Measurements from ENCODE around the gene SLC1A2.

SLC1A2 gene

GRCh38 chr11:35323076-35323868, 96.1 kb downstream of the SLC1A2 start:
- H3K4me3 ChIP-seq (ENCODE audit: low read depth, low read length): no peak overlapping the region
- TF ChIP-seq CTCF (IDR thresholded peaks at IDR 0.05; ENCODE audit: borderline replicate concordance, insufficient read depth, low read depth, low read length): no peak

- no peak overlapping the region for H3K4me3 ChIP-seq (ENCODE audit: low read depth, low read length)
- TF ChIP-seq CTCF (IDR thresholded peaks at IDR 0.05; ENCODE audit: borderline replicate concordance, insufficient read depth, low read depth, low read length): no peak
Measured at GRCh38 chr11:35322318-35322979, 96.9 kb downstream of the SLC1A2 start.

- no peak overlapping the region for H3K4me3 ChIP-seq (ENCODE audit: low read depth, low read length)
- TF ChIP-seq CTCF (IDR thresholded peaks at IDR 0.05; ENCODE audit: borderline replicate concordance, insufficient read depth, low read depth, low read length): no peak
Measured at GRCh38 chr11:35321532-35322317, 97.6 kb downstream of the SLC1A2 start.

GRCh38 chr11:35321111-35321510, 98.2 kb downstream of the SLC1A2 start:
- TF ChIP-seq CTCF (IDR thresholded peaks at IDR 0.05; ENCODE audit: borderline replicate concordance, insufficient read depth, low read depth, low read length): no peak
- H3K4me3 ChIP-seq (ENCODE audit: low read depth, low read length): no peak overlapping the region

- no peak for TF ChIP-seq CTCF (IDR thresholded peaks at IDR 0.05; ENCODE audit: borderline replicate concordance, insufficient read depth, low read depth, low read length)
- H3K4me3 ChIP-seq (ENCODE audit: low read depth, low read length): no peak overlapping the region
Measured at GRCh38 chr11:35318977-35319925, 100.1 kb downstream of the SLC1A2 start.

GRCh38 chr11:35318309-35318708, 101.0 kb downstream of the SLC1A2 start:
- no peak for TF ChIP-seq CTCF (IDR thresholded peaks at IDR 0.05; ENCODE audit: borderline replicate concordance, insufficient read depth, low read depth, low read length)
- H3K4me3 ChIP-seq (ENCODE audit: low read depth, low read length): no peak overlapping the region

All from GM12875 (cell line).